GM12874 (cell line): Measurements from ENCODE around the gene ANKS1B.

ENCODE experiments used
- CTCF ChIP-seq: IDR thresholded peaks from 2 replicates; pipeline ENCODE4 v1.5.1; 2011; ENCODE audit warnings: low read depth, mild to moderate bottlenecking, control low read depth, low read length, moderate library complexity; ENCODE audit not compliant: insufficient read depth

The ANKS1B gene

DNA sequence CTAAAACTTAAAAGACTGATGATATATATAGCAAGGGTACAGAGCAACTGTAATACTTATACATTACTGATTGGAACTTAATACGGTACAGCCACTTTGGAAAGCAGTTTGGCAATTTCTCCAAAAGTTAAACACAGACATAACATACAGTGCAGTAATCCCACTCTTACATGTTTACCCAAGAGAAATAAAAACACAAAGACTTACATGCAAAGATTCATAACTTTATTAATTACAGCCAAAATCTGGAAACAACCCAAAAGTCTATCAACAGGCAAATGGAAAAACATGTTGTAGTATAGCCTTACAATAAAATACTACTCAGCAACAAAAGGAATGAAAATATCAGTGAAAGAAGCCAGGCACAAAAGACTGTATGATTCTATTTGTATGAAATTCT, 252.6 kb downstream of the ANKS1B start:
- TF ChIP-seq CTCF: no peak

DNA sequence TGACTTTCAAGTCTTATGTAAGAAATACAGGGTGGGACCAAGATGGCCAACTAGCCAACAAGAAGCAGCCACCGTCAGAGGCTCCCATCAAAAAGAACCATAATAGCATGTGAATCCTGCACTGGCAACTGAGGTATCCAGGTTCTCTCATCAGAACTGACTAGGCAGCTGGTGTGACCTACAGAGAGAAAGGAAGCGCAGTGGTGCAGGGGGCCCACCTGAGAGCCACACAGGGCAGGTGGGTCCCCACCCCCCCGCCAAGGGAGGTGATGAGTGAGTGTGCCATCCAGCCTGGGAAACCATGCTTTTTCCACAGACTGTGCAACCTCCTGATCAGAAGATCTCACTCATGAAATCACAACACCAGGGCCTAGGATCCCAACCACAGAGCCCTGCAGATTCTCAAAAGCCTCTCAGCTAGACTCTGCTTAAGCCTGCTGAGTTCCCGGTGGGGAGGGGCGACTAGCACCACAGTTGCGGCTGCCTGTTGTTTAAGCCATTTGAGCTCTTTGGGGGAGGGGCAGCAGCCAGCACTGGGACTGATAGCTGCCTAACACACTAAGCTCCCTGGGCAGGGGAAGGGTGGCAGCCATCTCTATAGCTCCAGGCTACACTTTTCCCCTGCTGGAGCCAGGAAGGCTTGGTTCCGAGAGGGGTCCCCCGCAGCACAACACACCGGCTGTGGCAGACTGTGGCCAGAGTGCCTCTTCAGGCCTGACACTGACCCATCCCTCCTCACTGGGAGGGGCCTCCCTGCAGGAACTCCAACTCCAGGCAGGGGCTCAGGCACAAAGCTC, 261.8 kb downstream of the ANKS1B start:
- TF ChIP-seq CTCF: no peak

GRCh38 chr12:99721715-99722275, 262.9 kb downstream of the ANKS1B start:
- TF ChIP-seq CTCF: no peak

- no peak for TF ChIP-seq CTCF
These were observed 270.7 kb downstream of the ANKS1B start for GRCh38 chr12:99713946-99714520.

DNA sequence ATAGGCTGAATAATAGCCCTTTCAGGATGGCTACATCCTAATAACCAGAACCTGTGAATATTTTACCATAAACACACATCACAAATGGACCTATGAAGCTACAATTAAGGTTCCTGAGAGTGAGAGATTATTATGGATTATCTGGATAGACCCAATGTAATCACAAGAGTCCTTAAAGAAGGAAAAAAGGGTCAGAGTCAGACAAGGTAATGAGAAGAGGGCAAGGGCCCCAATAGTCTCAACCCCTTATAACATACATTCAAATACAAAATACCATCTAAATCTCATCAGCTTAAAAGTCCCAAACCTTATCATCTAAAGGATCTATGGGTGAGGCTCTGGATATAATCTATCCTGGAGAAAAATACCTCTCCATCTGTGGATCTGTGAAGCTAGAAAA, 272.5 kb downstream of the ANKS1B start:
- TF ChIP-seq CTCF: no peak

- no peak for TF ChIP-seq CTCF
These were observed 273.5 kb downstream of the ANKS1B start for GRCh38 chr12:99711246-99711645.

GRCh38 chr12:99709619-99710018, 275.1 kb downstream of the ANKS1B start:
- TF ChIP-seq CTCF: no peak
